NT2/D1 (cell line): ENCODE data around the gene TRIM14.

Experiments
- SUZ12 ChIP-seq: IDR thresholded peaks from 2 replicates; pipeline ENCODE4 v1.6.1; 2011; ENCODE audit not compliant: insufficient read length, insufficient read depth; ENCODE audit errors: extremely low read depth
- YY1 ChIP-seq: IDR thresholded peaks from 2 replicates; pipeline ENCODE4 v1.6.1; 2011; ENCODE audit not compliant: insufficient read length, insufficient read depth
- ZNF274 ChIP-seq: IDR thresholded peaks from 2 replicates; pipeline ENCODE4 v1.6.1; 2011; ENCODE audit warnings: mild to moderate bottlenecking, low read depth, low read length

DNA sequence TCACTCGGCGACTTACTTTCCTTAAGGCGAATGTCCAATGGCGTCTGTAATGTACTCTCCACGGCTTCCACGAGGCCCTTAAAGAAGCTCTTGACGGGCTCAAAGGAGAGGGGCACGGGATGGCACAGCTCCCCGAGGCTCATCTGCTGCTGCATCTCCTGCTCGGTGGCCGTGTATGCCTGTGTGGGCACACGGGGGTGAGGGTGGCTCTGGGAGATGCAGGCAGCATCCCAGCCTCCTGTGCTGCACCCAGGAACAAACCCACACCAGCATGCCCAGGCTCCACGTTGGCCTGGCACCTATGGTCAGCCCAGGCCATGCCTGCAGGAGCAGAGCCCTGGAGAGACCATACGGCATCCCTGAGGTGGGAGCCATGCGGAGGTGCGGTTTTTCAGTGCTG is 24.2 kb downstream of the TRIM14 start:
- TF ChIP-seq YY1 (no peak), ZNF274 (no peak), SUZ12 (no peak)
